ENCODE measurements around the gene DSCAML1.

The DSCAML1 gene

GRCh38 chr11:117643606-117644300 is 153.3 kb downstream of the DSCAML1 start:
- TF ChIP-seq ZNF70 (CRISPR knock-in tag; IDR thresholded peaks at IDR 0.05) (no peak), PPARA (CRISPR knock-in tag; IDR thresholded peaks at IDR 0.05; ENCODE audit: borderline replicate concordance) (no peak), OSR1 (CRISPR knock-in tag; IDR thresholded peaks at IDR 0.05) (no peak), BACH2 (CRISPR knock-in tag; IDR thresholded peaks at IDR 0.05; ENCODE audit: borderline replicate concordance) (no peak), RARB (CRISPR knock-in tag; IDR thresholded peaks at IDR 0.05) (no peak)
- no peak for ATAC-seq

GRCh38 chr11:117642835-117643234 is 154.2 kb downstream of the DSCAML1 start:
- TF ChIP-seq ZC3H10 (CRISPR knock-in tag; IDR thresholded peaks at IDR 0.05): no peak
- no peak for TF ChIP-seq TCF4 (CRISPR knock-in tag; IDR thresholded peaks at IDR 0.05; ENCODE audit: borderline replicate concordance)
- TF ChIP-seq ZNF8 (CRISPR knock-in tag; IDR thresholded peaks at IDR 0.05): no peak
- no peak for TF ChIP-seq ISL1 (CRISPR knock-in tag; IDR thresholded peaks at IDR 0.05)
- TF ChIP-seq TSHZ2 (CRISPR knock-in tag; IDR thresholded peaks at IDR 0.05): no peak
- TF ChIP-seq ZFP30 (CRISPR knock-in tag; IDR thresholded peaks at IDR 0.05): no peak
- no peak for TF ChIP-seq ESRRG (CRISPR knock-in tag; IDR thresholded peaks at IDR 0.05)
- TF ChIP-seq PATZ1 (CRISPR knock-in tag; IDR thresholded peaks at IDR 0.05; ENCODE audit: borderline replicate concordance): no peak
- no peak for TF ChIP-seq PPARA (CRISPR knock-in tag; IDR thresholded peaks at IDR 0.05; ENCODE audit: borderline replicate concordance)
- no peak for ATAC-seq

- no peak for TF ChIP-seq PPARA (CRISPR knock-in tag; IDR thresholded peaks at IDR 0.05; ENCODE audit: borderline replicate concordance)
- no peak for ATAC-seq
Observed at GRCh38 chr11:117642396-117642795, 154.6 kb downstream of the DSCAML1 start.

- no peak for ATAC-seq
- TF ChIP-seq RARB (CRISPR knock-in tag; IDR thresholded peaks at IDR 0.05) (no peak), OSR1 (CRISPR knock-in tag; IDR thresholded peaks at IDR 0.05) (no peak), BACH2 (CRISPR knock-in tag; IDR thresholded peaks at IDR 0.05; ENCODE audit: borderline replicate concordance) (no peak), TOX (CRISPR knock-in tag; IDR thresholded peaks at IDR 0.05; ENCODE audit: borderline replicate concordance) (no peak), SNAI2 (CRISPR knock-in tag; IDR thresholded peaks at IDR 0.05) (no peak), TCF4 (CRISPR knock-in tag; IDR thresholded peaks at IDR 0.05; ENCODE audit: borderline replicate concordance) (no peak), POU6F1 (CRISPR knock-in tag; IDR thresholded peaks at IDR 0.05; ENCODE audit: borderline replicate concordance, low read depth) (no peak), CREB5 (CRISPR knock-in tag; IDR thresholded peaks at IDR 0.05; ENCODE audit: low read depth) (no peak), PPARA (CRISPR knock-in tag; IDR thresholded peaks at IDR 0.05; ENCODE audit: borderline replicate concordance) (no peak), ARNTL (CRISPR knock-in tag; IDR thresholded peaks at IDR 0.05; ENCODE audit: borderline replicate concordance, low read depth) (no peak), ZFP3 (CRISPR knock-in tag; IDR thresholded peaks at IDR 0.05) (no peak), CSDC2 (CRISPR knock-in tag; IDR thresholded peaks at IDR 0.05) (no peak), ZNF8 (CRISPR knock-in tag; IDR thresholded peaks at IDR 0.05) (no peak), GLIS3 (CRISPR knock-in tag; IDR thresholded peaks at IDR 0.05) (no peak), ZFP30 (CRISPR knock-in tag; IDR thresholded peaks at IDR 0.05) (no peak), ESRRG (CRISPR knock-in tag; IDR thresholded peaks at IDR 0.05) (no peak), ZC3H10 (CRISPR knock-in tag; IDR thresholded peaks at IDR 0.05) (no peak)
Observed at GRCh38 chr11:117641008-117641915, 155.8 kb downstream of the DSCAML1 start.

Measured in SK-N-SH treated with all-trans-retinoic acid at 6 μM for 48 hours (cell line).